H1 (cell line): ENCODE measurements around the gene WDR41. TPM values are rescaled to one million over a fixed set of nuclear protein-coding genes. Genes with fewer than 3 reads are reported as not detected.
A peak's percentile ranks its signal among the peaks of the same experiment; 100 is the strongest.

Source experiments
- CTCF ChIA-PET: fragments of 300-600 bp; sonication (Branson Sonifier 250); formaldehyde crosslinking; loops from one replicate; lab custom pipeline; 2021; ENCODE audit not compliant: partially characterized antibody; lab: Charles Lee
- POLR2A ChIA-PET: fragments of 300-600 bp; sonication (Branson Sonifier 250); formaldehyde crosslinking; loops from one replicate; lab custom pipeline; 2021; ENCODE audit warnings: inconsistent platforms; ENCODE audit not compliant: partially characterized antibody; lab: Charles Lee
- DNase-seq, 2 experiments: peaks; one replicate each; pipeline versions ENCODE4 v3.0.0 to v3.0.0-alpha.2; 2010 to 2022; ENCODE audit warnings: low spot score in 2 of 2, low read depth in 1 of 2, mixed read lengths in 1 of 2
- FAIRE-seq: peaks from 2 replicates; lab custom pipeline; 2011; peaks lifted over from hg19 to GRCh38; lab: Jason Lieb, UNC
- H2AFZ ChIP-seq: 2 replicates; pipeline ENCODE4 v1.8.1; 2012; ENCODE audit warnings: low read length, inconsistent platforms
- H2AK5ac ChIP-seq: 2 replicates; pipeline ENCODE4 v1.6.1; 2013; ENCODE audit warnings: low read depth, low read length
- H2BK120ac ChIP-seq: replicated peaks from 2 replicates; pipeline ENCODE3; 2013; ENCODE audit warnings: low read depth, low read length, inconsistent platforms
- H2BK12ac ChIP-seq: 2 replicates; pipeline ENCODE4 v1.6.1; 2013; ENCODE audit warnings: low read depth, low read length
- H2BK15ac ChIP-seq: 2 replicates; pipeline ENCODE4 v1.6.1; 2013; ENCODE audit warnings: low read length
- H2BK20ac ChIP-seq: 2 replicates; pipeline ENCODE4 v1.6.1; 2013; ENCODE audit warnings: low read length
- H2BK5ac ChIP-seq: 2 replicates; pipeline ENCODE4 v1.6.1; 2013; ENCODE audit warnings: low read depth, low read length
- H3K14ac ChIP-seq: 2 replicates; pipeline ENCODE4 v1.6.1; 2013; ENCODE audit warnings: inconsistent platforms; ENCODE audit not compliant: insufficient read length
- H3K18ac ChIP-seq: 2 replicates; pipeline ENCODE4 v1.6.1; 2013; ENCODE audit warnings: low read length; ENCODE audit errors: extremely low read depth
- H3K23ac ChIP-seq: 2 replicates; pipeline ENCODE4 v1.6.1; 2013; ENCODE audit warnings: inconsistent platforms; ENCODE audit not compliant: insufficient read length
- H3K23me2 ChIP-seq: 2 replicates; pipeline ENCODE4 v1.6.1; 2013; ENCODE audit warnings: low read depth, low read length
- H3K27ac ChIP-seq: 2 replicates; pipeline ENCODE4 v1.6.1; 2011; ENCODE audit warnings: low read depth, low read length, inconsistent platforms
- H3K27me3 ChIP-seq, 4 experiments: replicated peaks in 1 of 4; 1 replicate in 1 of 4; 2 replicates in 3 of 4; pipeline versions ENCODE4 v1.6.1 to v1.8.1; 2011 to 2013; ENCODE audit warnings: low read length in 3 of 4, mild to moderate bottlenecking in 3 of 4, inconsistent platforms in 2 of 4, mixed read lengths in 2 of 4, moderate library complexity in 1 of 4; ENCODE audit not compliant: control insufficient read depth in 3 of 4, insufficient read depth in 3 of 4; ENCODE audit errors: extremely low read depth in 1 of 4
- H3K36me3 ChIP-seq, 4 experiments: 2 replicates each; pipeline versions ENCODE4 v1.6.1 to v1.8.1; 2011 to 2013; ENCODE audit warnings: mild to moderate bottlenecking in 4 of 4, low read length in 3 of 4, moderate library complexity in 2 of 4, control low read depth in 1 of 4, inconsistent platforms in 1 of 4; ENCODE audit not compliant: insufficient read depth in 4 of 4, control insufficient read depth in 2 of 4
- H3K4ac ChIP-seq: replicated peaks from 2 replicates; pipeline ENCODE3; 2013; ENCODE audit warnings: low read length, low read depth, mixed read lengths, inconsistent platforms; ENCODE audit not compliant: insufficient read length
- H3K4me1 ChIP-seq, 4 experiments: replicated peaks in 1 of 4; 1 replicate in 1 of 4; 2 replicates in 3 of 4; pipeline versions ENCODE4 v1.6.1 to v1.8.1; 2011 to 2013; ENCODE audit warnings: low read length in 3 of 4, inconsistent platforms in 2 of 4, mixed read lengths in 1 of 4; ENCODE audit not compliant: insufficient read depth in 4 of 4, control insufficient read depth in 3 of 4
- H3K4me2 ChIP-seq, 2 experiments: 2 replicates each; pipeline versions ENCODE4 v1.6.1 to v1.8.1; 2011 to 2013; ENCODE audit warnings: low read depth in 2 of 2, low read length in 2 of 2, control low read depth in 1 of 2, inconsistent platforms in 1 of 2, mild to moderate bottlenecking in 1 of 2; ENCODE audit not compliant: insufficient read depth in 1 of 2
- H3K4me3 ChIP-seq, 4 experiments: fragments of 200-600, 300-600 bp in 1 of 4; sonication (generic), shearing (Covaris generic), sonication (Bioruptor Twin) in 1 of 4; 2 replicates each; pipeline versions ENCODE4 v1.5.1 to v1.8.1; 2011 to 2016; ENCODE audit warnings: low read length in 4 of 4, low read depth in 3 of 4, control low read depth in 2 of 4, inconsistent platforms in 2 of 4, mild to moderate bottlenecking in 2 of 4, mixed read lengths in 1 of 4, moderate library complexity in 1 of 4; ENCODE audit not compliant: insufficient read depth in 2 of 4; ENCODE audit errors: extremely low read depth in 1 of 4
- H3K56ac ChIP-seq: replicated peaks from 2 replicates; pipeline ENCODE3; 2013; ENCODE audit warnings: low read depth, mild to moderate bottlenecking, mixed read lengths, low read length, inconsistent platforms; ENCODE audit not compliant: insufficient read length
- H3K79me1 ChIP-seq: 2 replicates; pipeline ENCODE4 v1.6.1; 2013; ENCODE audit warnings: low read depth, low read length, control low read depth
- H3K79me2 ChIP-seq, 2 experiments: 2 replicates each; pipeline versions ENCODE4 v1.6.1 to v1.8.1; 2012 to 2013; ENCODE audit warnings: low read length in 2 of 2, mild to moderate bottlenecking in 2 of 2, inconsistent platforms in 1 of 2; ENCODE audit not compliant: insufficient read depth in 2 of 2, control insufficient read depth in 1 of 2
- H3K9ac ChIP-seq, 4 experiments: replicated peaks in 1 of 4; 1 replicate in 1 of 4; 2 replicates in 3 of 4; pipeline versions ENCODE4 v1.6.1 to v1.8.1; 2011 to 2013; ENCODE audit warnings: low read depth in 3 of 4, low read length in 3 of 4, control low read depth in 2 of 4, mild to moderate bottlenecking in 2 of 4, moderate library complexity in 2 of 4, inconsistent platforms in 1 of 4; ENCODE audit errors: extremely low read depth in 1 of 4
- H3K9me3 ChIP-seq, 2 experiments: 2 replicates each; pipeline versions ENCODE4 v1.6.1 to v1.8.1; 2012 to 2013; ENCODE audit warnings: mild to moderate bottlenecking in 2 of 2, moderate library complexity in 2 of 2, control low read depth in 1 of 2, inconsistent platforms in 1 of 2, low read depth in 1 of 2, low read length in 1 of 2, mixed read lengths in 1 of 2; ENCODE audit not compliant: insufficient read depth in 2 of 2
- H4K20me1 ChIP-seq, 2 experiments: replicated peaks in 1 of 2; 2 replicates each; pipeline versions ENCODE3 to v1.8.1; 2011 to 2013; ENCODE audit warnings: inconsistent platforms in 2 of 2, low read length in 2 of 2, mild to moderate bottlenecking in 1 of 2; ENCODE audit not compliant: insufficient read depth in 2 of 2, control insufficient read depth in 1 of 2
- H4K5ac ChIP-seq: 2 replicates; pipeline ENCODE4 v1.6.1; 2013; ENCODE audit warnings: low read length, low read depth, mixed read lengths, inconsistent platforms; ENCODE audit not compliant: insufficient read length
- H4K8ac ChIP-seq: 2 replicates; pipeline ENCODE4 v1.8.0; 2013; ENCODE audit warnings: mild to moderate bottlenecking, moderate library complexity, low read length, inconsistent platforms; ENCODE audit not compliant: insufficient read depth; ENCODE audit errors: extremely low read depth
- H4K91ac ChIP-seq: replicated peaks from 2 replicates; pipeline ENCODE3; 2013; ENCODE audit warnings: low read length, mixed read lengths, inconsistent platforms; ENCODE audit not compliant: insufficient read length
- BRCA1 ChIP-seq: IDR thresholded peaks from 2 replicates; pipeline ENCODE4 v1.6.1; 2012; ENCODE audit warnings: low read depth, low read length, improper control_type of control experiment
- FOSL1 ChIP-seq: IDR thresholded peaks from 2 replicates; pipeline ENCODE4 v1.6.1; 2011; ENCODE audit warnings: mild to moderate bottlenecking, low read depth, low read length, moderate library complexity; ENCODE audit not compliant: insufficient read depth
- HDAC2 ChIP-seq, 2 experiments: fragments of 300-600 bp in 1 of 2; sonication (generic) in 1 of 2; IDR thresholded peaks; 2 replicates each; pipeline ENCODE4 v1.6.1; 2011 to 2012; ENCODE audit warnings: low read depth in 2 of 2, low read length in 2 of 2, mild to moderate bottlenecking in 2 of 2, moderate library complexity in 2 of 2, borderline replicate concordance in 1 of 2, inconsistent platforms in 1 of 2
- KDM4A ChIP-seq: IDR thresholded peaks from one replicate; pipeline ENCODE4 v1.7.1; 2012; ENCODE audit warnings: low read depth, mild to moderate bottlenecking, moderate library complexity, low read length, inconsistent platforms; ENCODE audit not compliant: severe bottlenecking
- SP2 ChIP-seq: IDR thresholded peaks from 2 replicates; pipeline ENCODE4 v1.6.1; 2012; ENCODE audit warnings: mild to moderate bottlenecking, low read length, inconsistent platforms
- TBP ChIP-seq: IDR thresholded peaks from 2 replicates; pipeline ENCODE4 v1.6.1; 2011; ENCODE audit warnings: low read depth, low read length, improper control_type of control experiment
- WGBS, 2 experiments: shearing (Covaris generic) in 1 of 2; methylation state at CpG; one replicate each; pipeline versions ENCODE4 v1.1.6 to v1.1.7; 2013 to 2015; ENCODE audit warnings: low lambda C conversion rate in 2 of 2, mixed read lengths in 2 of 2, inconsistent platforms in 1 of 2, low coverage in 1 of 2, missing lambda C conversion rate in 1 of 2; ENCODE audit not compliant: insufficient replicate concordance in 2 of 2, insufficient coverage in 1 of 2, insufficient read length in 1 of 2; ENCODE audit errors: extremely low coverage in 1 of 2, missing lambda C conversion rate in 1 of 2; 5-methylcytosine and 5-hydroxymethylcytosine counted together
- polyA plus RNA-seq, 7 experiments: library from polyadenylated mRNA; depleted of rRNA in 3 of 7; stranded (reverse) in 5 of 7; unstranded in 2 of 7; fragments of >200 nt in 5 of 7; fragments of 200-250 nt in 2 of 7; gene quantifications; 1 replicate in 5 of 7; 2 replicates in 1 of 7; 4 replicates in 1 of 7; pipeline versions ENCODE4 v1.2.1 to v1.2.3, GENCODE V29; 2011 to 2013; ENCODE audit warnings: missing spikeins in 2 of 7, mixed read lengths in 2 of 7
- total RNA-seq: library from RNA; stranded (reverse); fragmentation: NEBNext Ultra II Directional; extraction: Animal tissue kit (Norgen Biotek cat#: 25700); gene quantifications from 2 replicates; pipeline ENCODE4 v1.2.1, GENCODE V29; 2021

The WDR41 gene
- total and polyA plus RNA-seq, 2 of the 8 experiments (the other 6 are each of a cell fraction or from before 2014, with no cell fraction given) = 16.4 to 44.9 TPM

DNA sequence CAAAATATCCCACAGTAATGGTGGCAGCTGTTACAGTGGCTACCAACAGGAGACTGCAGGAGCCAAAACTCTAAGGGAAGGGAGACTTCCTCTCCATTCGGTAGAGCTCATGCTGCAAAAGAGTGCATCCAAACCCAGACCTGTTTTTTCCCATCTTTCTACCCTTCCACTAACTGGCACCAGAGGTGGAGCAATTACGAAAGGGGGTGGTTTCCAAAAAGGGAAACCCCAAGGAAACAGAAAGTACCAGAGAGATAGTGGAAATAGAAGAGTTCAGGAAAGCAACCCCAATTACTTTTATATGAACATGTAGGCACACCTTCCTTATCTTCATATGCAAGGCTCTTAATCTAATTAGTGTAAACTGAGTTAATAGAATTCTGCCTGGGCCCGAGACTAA is 7.3 kb upstream of the WDR41 start:
- Histone ChIP-seq H3K27me3 (no peaks in the 10 kb centered on the region), H2BK20ac (no peak overlapping the region), H4K91ac (no peak overlapping the region), H3K79me2 (no peaks in the 10 kb centered on the region), H3K36me3 (no peaks in the 10 kb centered on the region), H3K9me3 (no peaks in the 10 kb centered on the region), H3K18ac (no peak overlapping the region), H3K14ac (no peak overlapping the region), H3K27ac (no peak overlapping the region), H3K56ac (no peak overlapping the region), H3K4me3 (no peak overlapping the region), H3K23ac (no peak overlapping the region), H3K4ac (no peak overlapping the region), H2AFZ (peak overlapping the region; percentile 49), H4K8ac (no peak overlapping the region), H2BK15ac (no peak overlapping the region), H4K20me1 (no peaks in the 10 kb centered on the region), H3K4me2 (no peak overlapping the region), H2BK12ac (no peak overlapping the region), H4K5ac (no peak overlapping the region), H3K23me2 (no peaks in the 10 kb centered on the region), H2BK5ac (no peak overlapping the region), H2BK120ac (no peak overlapping the region), H2AK5ac (no peak overlapping the region), H3K9ac (no peak overlapping the region), H3K79me1 (no peaks in the 10 kb centered on the region), H3K4me1 (no peaks in the 10 kb centered on the region)
- DNase-seq (no peak), FAIRE-seq (no peak)
- POLR2A ChIA-PET = interaction anchor here (0.6 kb wide), 1 partner anchor 529 kb away, joined by 3 read pairs; no protein-coding TSS in a partner anchor
- 81% methylated on average over 3 of the region's 3 CpGs; no CpG with 5 or more reads in 1 of the 2 experiments for WGBS, 2 experiments
- CTCF ChIA-PET = interaction anchor here (0.6 to 1.6 kb wide), 4 partner anchors 55 to 1311 kb away, joined by 3 read pairs; no protein-coding TSS in a partner anchor
- TF ChIP-seq HDAC2 (IDR thresholded peaks at IDR 0.05; ENCODE audit: borderline replicate concordance in 1 of 2, low read depth in 2 of 2, low read length in 2 of 2) = no peak
- TF ChIP-seq KDM4A = no peak
- TF ChIP-seq SP2 = no peak
- no peak for TF ChIP-seq BRCA1
- TF ChIP-seq TBP = no peak
- TF ChIP-seq FOSL1 = no peak
